MCF 10A (cell line): ENCODE measurements around the gene HMBS. TPM values are rescaled to one million over a fixed set of nuclear protein-coding genes. Genes with fewer than 3 reads are reported as not detected.
"Not testable (repeated sequence)": the region's sequence is repeated elsewhere in the genome, so short reads cannot be mapped to it uniquely, and the experiment has no call there.

Source experiments
- BruUV-seq: library from RNA; stranded (reverse); fragments of 400-500 nt; replicated peaks from 2 replicates; lab custom pipeline; 2021; lab: Mats Ljungman, UMichigan
- CTCF ChIA-PET: fragments of 300-600 bp; sonication (Branson Sonifier 250); formaldehyde crosslinking; extraction: SDS; loops from one replicate; lab custom pipeline; 2021; ENCODE audit warnings: antibody characterized with exemption, inconsistent platforms; lab: Yijun Ruan, JAX
- POLR2A ChIA-PET: fragments of 300-600, 350-650 bp; sonication (Branson Sonifier 250); formaldehyde crosslinking; extraction: SDS; loops from one replicate; lab custom pipeline; 2020; ENCODE audit warnings: antibody characterized with exemption, inconsistent platforms; lab: Yijun Ruan, JAX
- DNase-seq: peaks from one replicate; pipeline ENCODE4 v3.0.0-alpha.2; 2018; ENCODE audit not compliant: unreplicated experiment
- H3K27ac Mint-ChIP-seq: one replicate; pipeline ENCODE4 v1.8.0; 2022; ENCODE audit warnings: mild to moderate bottlenecking, low read depth, mixed read lengths; ENCODE audit not compliant: unreplicated experiment
- H3K27me3 Mint-ChIP-seq: one replicate; pipeline ENCODE4 v1.8.0; 2022; ENCODE audit warnings: mixed read lengths; ENCODE audit not compliant: insufficient read depth, unreplicated experiment
- H3K36me3 Mint-ChIP-seq: one replicate; pipeline ENCODE4 v1.8.0; 2022; ENCODE audit warnings: mild to moderate bottlenecking, moderate library complexity, mixed read lengths; ENCODE audit not compliant: insufficient read depth, unreplicated experiment
- H3K4me1 Mint-ChIP-seq: one replicate; pipeline ENCODE4 v1.8.0; 2022; ENCODE audit warnings: mixed read lengths; ENCODE audit not compliant: insufficient read depth, unreplicated experiment
- H3K4me3 Mint-ChIP-seq: one replicate; pipeline ENCODE4 v1.8.0; 2022; ENCODE audit warnings: mild to moderate bottlenecking, moderate library complexity, mixed read lengths; ENCODE audit not compliant: unreplicated experiment
- H3K9me3 Mint-ChIP-seq: one replicate; pipeline ENCODE4 v1.8.0; 2022; ENCODE audit warnings: mixed read lengths; ENCODE audit not compliant: unreplicated experiment
- CTCF ChIP-seq: fragments of 200-600 bp; IDR thresholded peaks from one replicate; pipeline ENCODE4 v1.8.0; 2022; ENCODE audit warnings: antibody characterized with exemption, mild to moderate bottlenecking; ENCODE audit not compliant: unreplicated experiment
- intact Hi-C: fragments of 100-400 bp; cut with micrococcal nuclease; formaldehyde crosslinking; loops from 2 replicates; pipeline ENCODE4 v1.14.1; 2022
- total RNA-seq: library from RNA; stranded (reverse); gene quantifications from 2 replicates; pipeline ENCODE4 v1.2.3, GENCODE V29; 2022

HMBS gene
- total RNA-seq, 1 experiment from 2014 or later: 51.3 TPM

GRCh38 chr11:119100246-119100970 is 15.7 kb downstream of the HMBS start:
- peak overlapping the region; percentile 78 for H3K4me3 Mint-ChIP-seq
- peak overlapping the region; percentile 99 for H3K27ac Mint-ChIP-seq
- CTCF ChIA-PET: interaction anchor here (0.6 to 1.6 kb wide), 11 partner anchors 9 to 459 kb away, joined by 3 to 6 read pairs (median 4); partner anchors contain the start of gene TRAPPC4
- BruUV-seq: no TSS peak
- DNase-seq: peak; percentile 67
- peaks cover 46% of the 10 kb centered on the region for H3K36me3 Mint-ChIP-seq
- peak; percentile 51 for TF ChIP-seq CTCF
- POLR2A ChIA-PET: interaction anchor here (0.7 to 1.5 kb wide), 4 partner anchors 33 to 153 kb away, joined by 3 read pairs; partner anchors contain the start of genes HYOU1, RPS25, TRAPPC4 and VPS11
- no peaks in the 10 kb centered on the region for H3K27me3 Mint-ChIP-seq
- H3K4me1 Mint-ChIP-seq: peaks cover 16% of the 10 kb centered on the region
- H3K9me3 Mint-ChIP-seq: no peaks in the 10 kb centered on the region
- intact Hi-C loops: loop anchor here (2.0 to 10.0 kb wide), 5 partner anchors 20 to 184 kb away; partner anchors contain the start of genes HINFP, HYOU1, RPS25 and TRAPPC4

- Mint-ChIP-seq H3K9me3 (no peaks in the 10 kb centered on the region), H3K36me3 (peaks cover 41% of the 10 kb centered on the region), H3K27ac (peak overlapping the region; percentile 99), H3K4me3 (peak overlapping the region; percentile 78), H3K4me1 (peaks cover 16% of the 10 kb centered on the region), H3K27me3 (no peaks in the 10 kb centered on the region)
- intact Hi-C loops: loop anchor here (2.0 to 10.0 kb wide), 5 partner anchors 20 to 184 kb away; partner anchors contain the start of genes HINFP, HYOU1, RPS25 and TRAPPC4
- peak; percentile 41 for DNase-seq
- TF ChIP-seq CTCF: peak; percentile 8
- TSS peak; percentile 56 for BruUV-seq
- POLR2A ChIA-PET: interaction anchor here (0.6 to 9.3 kb wide), 20 partner anchors 7 to 336 kb away, joined by 3 to 149 read pairs (median 7); partner anchors contain the start of genes HINFP, HMBS, HYOU1 and MCAM
- CTCF ChIA-PET: interaction anchor here (0.6 to 1.6 kb wide), 5 partner anchors 9 to 272 kb away, joined by 3 to 6 read pairs (median 3); no protein-coding TSS in a partner anchor
Measured at GRCh38 chr11:119100994-119101758, 16.5 kb downstream of the HMBS start.

GRCh38 chr11:119101759-119102423 is 17.2 kb downstream of the HMBS start, which contains the start of gene DPAGT1:
TSS of gene DPAGT1 (minus strand) at chr11:119101853. CDS start at chr11:119101655, 198 bp downstream.
- intact Hi-C loops: loop anchor here (1.0 to 10.0 kb wide), 6 partner anchors 19 to 183 kb away; partner anchors contain the start of genes HINFP, HYOU1, RPS25 and TRAPPC4
- H3K4me1 Mint-ChIP-seq: peaks cover 16% of the 10 kb centered on the region
- ChIA-PET CTCF (interaction anchor here (0.6 to 1.8 kb wide), 11 partner anchors 10 to 530 kb away, joined by 3 to 15 read pairs (median 4); no protein-coding TSS in a partner anchor), POLR2A (interaction anchor here (0.6 to 9.3 kb wide), 33 partner anchors 8 to 410 kb away, joined by 3 to 149 read pairs (median 4); partner anchors contain the start of genes CBL, DDX6, HINFP and HMBS)
- H3K27ac Mint-ChIP-seq: peak within 1 kb of the TSS; percentile 99
- DNase-seq: peak; percentile 99
- H3K27me3 Mint-ChIP-seq: no peaks in the 10 kb centered on the region
- peak within 1 kb of the TSS; percentile 78 for H3K4me3 Mint-ChIP-seq
- no TSS peak for BruUV-seq
- no peak for TF ChIP-seq CTCF
- H3K36me3 Mint-ChIP-seq: peaks cover 34% of the 10 kb centered on the region
- no peaks in the 10 kb centered on the region for H3K9me3 Mint-ChIP-seq

GRCh38 chr11:119103161-119103664 is 18.5 kb downstream of the HMBS start:
- POLR2A ChIA-PET: interaction anchor here (0.6 to 9.3 kb wide), 15 partner anchors 9 to 312 kb away, joined by 3 to 149 read pairs (median 8); partner anchors contain the start of genes DDX6, HINFP, HMBS and NLRX1
- peaks cover 17% of the 10 kb centered on the region for H3K4me1 Mint-ChIP-seq

More at GRCh38 chr11:119103161-119103664, 18.5 kb downstream of the HMBS start:
- Mint-ChIP-seq H3K27ac (peak overlapping the region; percentile 99), H3K4me3 (peak overlapping the region; percentile 78), H3K36me3 (peaks cover 21% of the 10 kb centered on the region)
- CTCF ChIA-PET: interaction anchor here (0.6 to 1.8 kb wide), 9 partner anchors 19 to 892 kb away, joined by 3 to 15 read pairs (median 4); no protein-coding TSS in a partner anchor
- not testable (repeated sequence) for H3K27me3 Mint-ChIP-seq, H3K9me3 Mint-ChIP-seq, DNase-seq, BruUV-seq
- intact Hi-C loops: loop anchor here (10.0 kb wide), 1 partner anchor 182 kb away; no protein-coding TSS in a partner anchor
